NCI-H2196 treated with DMSO at 0.1 percent for 48 hours (cell line): Measurements from ENCODE around the gene RIMS4.

Source experiments
- DNase-seq: peaks from one replicate; lab custom pipeline; 2025; ENCODE audit not compliant: unreplicated experiment; lab: John Stamatoyannopoulos, UW

Gene RIMS4

DNA sequence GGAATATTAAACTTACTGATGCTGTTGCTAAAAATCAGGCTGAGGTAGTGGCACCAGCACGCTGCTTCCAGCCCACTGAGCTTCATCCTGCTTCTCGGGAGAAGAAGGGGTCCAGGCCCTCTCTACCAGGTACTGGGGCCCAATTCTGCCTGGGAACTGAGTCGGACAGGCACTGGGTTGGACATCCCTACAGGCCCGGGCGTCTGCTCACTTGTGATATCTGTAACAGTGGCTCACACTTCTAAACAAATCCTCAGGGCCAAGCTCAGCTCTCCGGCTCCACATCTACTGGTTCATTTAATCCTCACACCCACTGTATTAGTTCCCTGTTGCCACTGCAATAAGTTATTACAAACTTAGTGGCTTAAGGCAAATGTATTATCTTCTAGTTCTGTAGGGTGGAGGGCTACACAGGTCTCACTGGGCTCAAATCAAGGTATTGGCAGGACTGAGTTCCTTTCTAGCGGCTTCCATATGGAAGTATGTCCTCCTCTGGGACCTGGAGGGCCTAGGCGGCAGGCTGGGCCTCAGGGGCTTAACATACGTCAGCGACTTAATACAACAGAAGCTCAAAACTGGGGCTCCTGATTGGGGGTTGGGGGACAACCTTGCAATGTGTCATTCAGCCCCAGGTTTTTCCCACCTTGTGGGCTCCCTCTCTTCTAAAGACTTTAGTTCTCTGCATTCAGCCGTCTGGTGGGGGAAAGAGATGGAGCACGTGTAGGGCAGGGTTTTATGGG is 66.3 kb downstream of the RIMS4 start:
- DNase-seq: no peak

DNA sequence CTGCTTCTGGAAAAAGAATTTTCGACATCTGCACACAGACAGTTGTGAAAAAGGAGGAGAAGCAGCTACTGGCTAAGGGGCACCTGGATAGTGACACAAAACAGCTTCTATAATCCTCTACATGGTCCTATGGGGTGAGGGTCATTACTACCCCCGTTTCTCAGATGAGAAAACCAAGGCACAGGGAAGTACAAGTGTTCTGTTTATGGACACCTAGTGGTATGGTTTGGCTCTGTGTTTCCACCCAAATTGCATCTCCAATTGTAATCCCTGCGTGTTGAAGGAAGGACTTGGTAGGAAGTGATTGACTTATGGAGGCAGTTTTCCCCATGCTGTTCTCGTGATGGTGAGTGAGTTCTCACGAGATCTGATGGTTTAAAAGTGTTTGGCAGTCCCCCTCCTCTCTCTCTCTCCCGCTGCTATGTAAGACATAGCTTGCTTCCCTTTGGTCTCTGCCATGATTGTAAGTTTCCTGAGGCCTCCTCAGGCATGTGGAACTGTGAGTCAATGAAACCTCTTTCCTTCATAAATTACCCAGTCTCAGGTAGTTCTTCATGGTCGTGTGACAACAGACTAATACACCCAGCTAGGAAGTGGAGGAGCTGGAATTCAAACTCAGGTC is 67.2 kb downstream of the RIMS4 start:
- no peak for DNase-seq

- no peak for DNase-seq
These were observed 67.9 kb downstream of the RIMS4 start for GRCh38 chr20:44742304-44743079.

- DNase-seq: no peak
These were observed 70.4 kb downstream of the RIMS4 start for GRCh38 chr20:44739942-44740341.

- peak; percentile 84 for DNase-seq
These were observed 71.4 kb downstream of the RIMS4 start for GRCh38 chr20:44738813-44739477.

- no peak for DNase-seq
These were observed 73.2 kb downstream of the RIMS4 start for GRCh38 chr20:44737116-44737515.

- peak; percentile 48 for DNase-seq
These were observed 74.0 kb downstream of the RIMS4 start for GRCh38 chr20:44736170-44737021.

DNA sequence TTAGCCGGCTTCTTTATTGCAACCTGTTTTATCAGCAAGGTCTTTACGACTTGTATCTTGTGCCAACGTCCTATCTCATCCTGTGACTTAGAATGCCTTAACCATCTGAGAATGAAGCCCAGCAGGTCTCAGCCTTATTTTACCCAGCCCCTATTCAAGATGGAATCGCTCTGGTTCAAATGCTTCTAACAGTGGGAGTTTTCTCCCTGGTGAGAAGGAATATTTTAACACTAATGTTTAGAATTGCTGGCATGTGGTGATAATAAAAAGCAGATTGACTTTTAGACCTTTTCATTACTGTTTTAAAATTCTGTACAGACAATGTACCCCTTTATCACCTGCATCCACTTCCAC is 74.6 kb downstream of the RIMS4 start:
- DNase-seq: no peak

- no peak for DNase-seq
These were observed 75.4 kb downstream of the RIMS4 start for GRCh38 chr20:44734938-44735337.

GRCh38 chr20:44733341-44734069 is 76.8 kb downstream of the RIMS4 start:
- peak; percentile 50 for DNase-seq

DNA sequence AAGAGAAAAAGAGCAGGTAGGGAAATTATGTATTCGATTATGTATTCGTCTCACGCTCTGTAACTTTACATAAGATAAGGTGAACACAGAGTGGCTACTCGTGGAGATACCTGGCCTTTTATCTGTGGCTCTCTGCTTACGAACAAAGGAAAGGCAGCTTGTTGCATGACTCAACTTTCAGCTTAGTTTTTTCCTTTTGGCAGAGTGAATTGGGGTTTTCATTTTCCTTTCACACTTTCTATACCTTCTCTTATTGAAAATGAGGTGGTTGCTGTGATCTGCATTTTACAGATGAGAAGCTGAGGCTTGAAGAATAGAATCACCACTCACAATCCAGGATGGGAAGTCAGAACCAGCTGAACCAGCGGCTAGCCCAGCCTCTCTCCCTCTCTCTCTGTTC is 78.0 kb downstream of the RIMS4 start:
- no peak for DNase-seq

DNA sequence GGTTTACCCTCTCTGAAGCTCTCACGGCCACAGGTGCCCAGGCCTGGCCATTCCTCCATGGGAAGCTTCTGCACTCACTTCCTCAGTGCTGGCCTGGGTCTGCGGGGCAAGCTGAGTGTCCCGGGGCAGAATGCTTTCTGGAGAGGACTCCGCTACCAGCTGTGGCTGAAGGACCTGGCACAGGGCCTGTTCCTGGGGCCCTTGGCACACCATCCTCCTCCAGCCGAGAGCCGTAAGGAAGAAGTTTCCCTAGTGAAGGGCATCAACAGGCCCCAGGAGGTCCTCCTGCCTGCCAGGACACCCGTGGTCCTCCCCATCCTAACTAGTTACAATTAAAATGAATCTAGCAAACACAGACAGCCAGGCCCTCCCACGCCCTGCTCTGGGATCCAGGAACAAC is 78.7 kb downstream of the RIMS4 start:
- no peak for DNase-seq

DNA sequence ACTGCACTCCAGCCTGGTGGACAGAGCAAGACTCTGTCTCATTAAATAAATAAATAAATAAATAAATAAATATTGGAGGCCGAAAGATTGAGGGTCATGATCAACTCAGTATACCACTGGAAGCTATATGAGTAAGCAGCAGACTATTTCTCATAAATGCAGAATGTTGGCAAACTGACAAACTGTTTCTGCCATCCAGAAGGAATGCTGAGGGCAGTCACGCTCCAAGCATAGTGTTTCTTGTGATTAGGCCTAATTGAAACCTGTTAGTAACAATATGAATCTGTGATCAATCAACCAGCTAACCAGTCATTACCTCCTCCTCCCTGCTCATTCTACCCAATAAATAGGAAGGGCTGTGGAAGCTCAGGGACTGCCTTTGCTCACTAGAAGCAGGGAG is 79.9 kb downstream of the RIMS4 start:
- no peak for DNase-seq

- peak; percentile 84 for DNase-seq
These were observed 81.4 kb downstream of the RIMS4 start for GRCh38 chr20:44728801-44729443.

DNA sequence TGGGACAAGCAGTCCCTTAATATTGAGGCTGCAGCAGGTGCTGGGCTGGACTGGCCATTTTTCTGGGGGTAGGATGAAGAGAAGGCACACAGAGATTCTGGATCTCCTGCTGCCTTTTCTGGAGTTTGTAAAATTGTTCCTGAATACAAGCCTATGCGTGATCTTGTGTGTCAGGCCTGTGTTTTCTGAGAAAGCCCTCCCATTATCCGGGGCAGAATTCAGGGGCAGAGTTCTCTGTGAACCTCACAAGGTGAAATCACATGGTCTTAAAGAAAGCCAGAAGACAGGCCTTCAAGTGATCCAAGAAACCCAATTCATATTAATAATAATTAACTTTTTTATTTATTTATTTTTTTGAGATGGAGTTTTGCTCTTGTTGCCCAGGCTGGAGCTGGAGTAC is 82.7 kb downstream of the RIMS4 start:
- no peak for DNase-seq

- no peak for DNase-seq
These were observed 83.3 kb downstream of the RIMS4 start for GRCh38 chr20:44727039-44727438.

- DNase-seq: no peak
These were observed 84.5 kb downstream of the RIMS4 start for GRCh38 chr20:44725837-44726236.

DNA sequence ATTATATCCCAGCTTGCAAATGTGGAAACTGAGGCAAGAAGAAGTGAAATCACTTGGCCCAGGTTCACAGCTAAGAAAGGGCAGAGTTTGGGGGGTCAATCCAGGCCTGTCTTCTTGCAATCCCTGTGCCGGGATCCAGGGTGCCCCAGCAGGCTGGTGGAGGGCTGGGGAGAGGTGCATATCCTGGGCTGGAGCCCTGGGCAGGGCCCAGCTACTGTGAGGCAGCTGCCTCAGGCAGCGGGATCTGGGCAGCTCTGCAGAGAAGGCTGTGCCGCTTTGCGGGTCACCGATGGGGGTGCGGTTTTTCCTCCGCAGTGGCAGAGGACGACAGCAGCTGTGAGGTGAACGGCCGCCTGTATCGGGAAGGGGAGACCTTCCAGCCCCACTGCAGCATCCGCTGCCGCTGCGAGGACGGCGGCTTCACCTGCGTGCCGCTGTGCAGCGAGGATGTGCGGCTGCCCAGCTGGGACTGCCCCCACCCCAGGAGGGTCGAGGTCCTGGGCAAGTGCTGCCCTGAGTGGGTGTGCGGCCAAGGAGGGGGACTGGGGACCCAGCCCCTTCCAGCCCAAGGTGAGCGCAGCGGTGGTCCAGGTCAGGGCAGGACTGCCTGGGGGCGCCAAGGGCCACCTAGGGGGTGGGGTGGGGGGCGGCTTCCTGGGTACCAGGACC is 85.8 kb downstream of the RIMS4 start:
- no peak for DNase-seq

GRCh38 chr20:44723798-44724362 is 86.5 kb downstream of the RIMS4 start:
- DNase-seq: no peak
